HUES48 (cell line): Measurements from ENCODE around the gene KLHL29.

Experiments
- H3K27ac ChIP-seq: one replicate; pipeline ENCODE4 v1.7.0; 2013; ENCODE audit warnings: low read depth, low read length, inconsistent platforms
- H3K27me3 ChIP-seq: 2 replicates; pipeline ENCODE4 v1.6.1; 2013; ENCODE audit warnings: mild to moderate bottlenecking, low read length; ENCODE audit not compliant: control insufficient read depth, insufficient read depth
- H3K36me3 ChIP-seq: 2 replicates; pipeline ENCODE4 v1.6.1; 2013; ENCODE audit warnings: low read length; ENCODE audit not compliant: control insufficient read depth, insufficient read depth
- H3K4me1 ChIP-seq: 2 replicates; pipeline ENCODE4 v1.6.1; 2013; ENCODE audit warnings: mild to moderate bottlenecking, low read length; ENCODE audit not compliant: control insufficient read depth, insufficient read depth
- H3K4me3 ChIP-seq: 2 replicates; pipeline ENCODE4 v1.5.1; 2013; ENCODE audit warnings: mild to moderate bottlenecking, low read depth, low read length
- H3K9ac ChIP-seq: 2 replicates; pipeline ENCODE4 v1.6.1; 2013; ENCODE audit warnings: mild to moderate bottlenecking, low read depth, low read length, moderate library complexity
- H3K9me3 ChIP-seq: 2 replicates; pipeline ENCODE4 v1.6.1; 2013; ENCODE audit warnings: low read length; ENCODE audit not compliant: control insufficient read depth, insufficient read depth

KLHL29 gene

DNA sequence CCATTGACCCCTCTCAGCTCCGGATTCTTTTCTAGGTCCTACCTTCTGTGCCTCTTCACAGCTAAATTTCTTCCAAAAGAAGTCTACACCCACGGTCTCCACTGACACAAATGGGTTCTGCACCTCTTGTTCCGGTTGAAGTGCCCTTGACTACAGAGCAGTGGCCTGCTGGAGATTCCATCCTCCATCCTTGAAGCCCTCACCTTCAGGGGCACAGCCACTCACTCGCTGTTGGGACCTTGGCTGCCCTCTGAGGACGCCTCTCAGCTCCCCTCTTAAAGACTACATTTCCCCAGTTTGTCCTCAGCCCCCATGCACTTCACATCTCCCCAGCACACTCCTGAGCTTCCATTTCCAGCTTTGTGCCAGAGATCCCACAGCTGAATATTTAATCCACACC lies 315.6 kb downstream of the KLHL29 start:
- peaks cover 6% of the 10 kb centered on the region; the same call in 1 of the 2 replicates for H3K4me1 ChIP-seq
- H3K27me3 ChIP-seq: no peaks in the 10 kb centered on the region
- H3K27ac ChIP-seq: no peak overlapping the region
- no peaks in the 10 kb centered on the region for H3K36me3 ChIP-seq
- H3K4me3 ChIP-seq: no peak overlapping the region
- H3K9ac ChIP-seq: no peak overlapping the region
- H3K9me3 ChIP-seq: no peaks in the 10 kb centered on the region

- no peaks in the 10 kb centered on the region for H3K9me3 ChIP-seq
- no peaks in the 10 kb centered on the region for H3K27me3 ChIP-seq
- no peak overlapping the region for H3K9ac ChIP-seq
- no peak overlapping the region for H3K27ac ChIP-seq
- no peak overlapping the region for H3K4me3 ChIP-seq
- peaks cover 6% of the 10 kb centered on the region; the same call in 1 of the 2 replicates for H3K4me1 ChIP-seq
- H3K36me3 ChIP-seq: no peaks in the 10 kb centered on the region
These were observed 318.1 kb downstream of the KLHL29 start for GRCh38 chr2:23703037-23703582.

- Histone ChIP-seq H3K9me3 (no peaks in the 10 kb centered on the region), H3K27ac (no peak overlapping the region), H3K4me1 (peaks cover 1% of the 10 kb centered on the region; the same call in 1 of the 2 replicates), H3K4me3 (no peak overlapping the region), H3K27me3 (no peaks in the 10 kb centered on the region), H3K9ac (no peak overlapping the region), H3K36me3 (no peaks in the 10 kb centered on the region)
These were observed 318.8 kb downstream of the KLHL29 start for GRCh38 chr2:23703583-23704385.

GRCh38 chr2:23705771-23706612 lies 321.0 kb downstream of the KLHL29 start:
- Histone ChIP-seq H3K27me3 (no peaks in the 10 kb centered on the region), H3K27ac (no peak overlapping the region), H3K4me3 (no peak overlapping the region), H3K36me3 (no peaks in the 10 kb centered on the region), H3K4me1 (no peaks in the 10 kb centered on the region), H3K9ac (no peak overlapping the region), H3K9me3 (no peaks in the 10 kb centered on the region)

DNA sequence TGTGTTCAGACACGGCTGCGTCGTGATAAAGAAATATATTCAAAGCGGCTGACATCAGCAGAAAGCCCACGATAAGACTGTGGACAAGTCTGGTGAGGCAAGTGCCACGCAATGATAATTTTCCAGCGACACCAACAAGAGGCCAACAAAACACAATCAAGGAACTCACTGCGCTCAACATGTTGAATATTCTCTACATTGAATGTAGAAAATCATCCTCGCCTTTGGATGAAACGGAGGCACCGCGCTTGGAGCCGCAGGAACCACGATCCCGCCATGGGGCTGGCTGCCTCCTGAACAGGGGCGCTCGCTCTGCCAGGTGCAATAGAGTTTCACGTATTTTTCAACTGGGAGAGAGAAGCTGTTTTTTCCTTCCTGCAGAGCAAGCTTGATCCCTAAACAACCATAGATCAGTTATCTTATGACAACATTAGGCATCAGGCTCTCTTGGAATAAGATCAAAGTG lies 321.7 kb downstream of the KLHL29 start:
- Histone ChIP-seq H3K9me3 (no peaks in the 10 kb centered on the region), H3K4me3 (no peak overlapping the region), H3K27me3 (no peaks in the 10 kb centered on the region), H3K9ac (no peak overlapping the region), H3K4me1 (0 out of 2 replicates have a peak, but pooled peaks cover under 1% of the 10 kb centered on the region), H3K27ac (no peak overlapping the region), H3K36me3 (no peaks in the 10 kb centered on the region)

DNA sequence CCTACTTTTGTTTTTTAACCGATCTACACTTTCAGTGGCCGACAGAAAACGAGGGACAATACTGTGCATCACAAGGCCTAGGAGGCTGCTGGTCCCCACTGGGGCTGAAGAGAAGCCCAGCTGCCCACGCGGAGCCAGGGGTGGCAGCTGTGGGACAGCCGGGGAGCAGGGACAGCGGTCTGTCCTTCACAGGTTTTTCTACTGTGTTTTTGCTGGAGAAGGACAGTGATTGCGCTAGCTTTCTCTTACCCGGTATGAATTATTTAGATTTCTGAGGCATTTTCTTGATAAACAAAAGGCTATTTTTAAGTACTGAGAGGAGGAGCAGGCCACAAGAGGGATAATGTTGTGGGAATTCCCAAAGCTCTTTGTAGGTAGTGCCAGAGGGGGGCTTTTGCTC lies 322.1 kb downstream of the KLHL29 start:
- H3K9me3 ChIP-seq: no peaks in the 10 kb centered on the region
- H3K36me3 ChIP-seq: no peaks in the 10 kb centered on the region
- no peak overlapping the region for H3K4me3 ChIP-seq
- peaks cover 5% of the 10 kb centered on the region; the same call in 1 of the 2 replicates for H3K4me1 ChIP-seq
- no peak overlapping the region for H3K27ac ChIP-seq
- no peaks in the 10 kb centered on the region for H3K27me3 ChIP-seq
- no peak overlapping the region for H3K9ac ChIP-seq

GRCh38 chr2:23708771-23709170 lies 323.8 kb downstream of the KLHL29 start:
- H3K4me1 ChIP-seq: peaks cover 13% of the 10 kb centered on the region
- H3K27me3 ChIP-seq: no peaks in the 10 kb centered on the region
- no peak overlapping the region for H3K9ac ChIP-seq
- no peaks in the 10 kb centered on the region for H3K9me3 ChIP-seq
- H3K27ac ChIP-seq: no peak overlapping the region
- no peak overlapping the region for H3K4me3 ChIP-seq
- H3K36me3 ChIP-seq: no peaks in the 10 kb centered on the region

GRCh38 chr2:23709311-23709710 lies 324.3 kb downstream of the KLHL29 start:
- H3K9me3 ChIP-seq: no peaks in the 10 kb centered on the region
- H3K27ac ChIP-seq: no peak overlapping the region
- no peak overlapping the region for H3K9ac ChIP-seq
- H3K36me3 ChIP-seq: no peaks in the 10 kb centered on the region
- peaks cover 13% of the 10 kb centered on the region for H3K4me1 ChIP-seq
- no peaks in the 10 kb centered on the region for H3K27me3 ChIP-seq
- H3K4me3 ChIP-seq: no peak overlapping the region

GRCh38 chr2:23711979-23712755 lies 327.2 kb downstream of the KLHL29 start:
- Histone ChIP-seq H3K9me3 (no peaks in the 10 kb centered on the region), H3K4me1 (peaks cover 13% of the 10 kb centered on the region), H3K27ac (peak overlapping the region; percentile 63), H3K27me3 (no peaks in the 10 kb centered on the region), H3K36me3 (no peaks in the 10 kb centered on the region), H3K9ac (no peak overlapping the region), H3K4me3 (no peak overlapping the region)

DNA sequence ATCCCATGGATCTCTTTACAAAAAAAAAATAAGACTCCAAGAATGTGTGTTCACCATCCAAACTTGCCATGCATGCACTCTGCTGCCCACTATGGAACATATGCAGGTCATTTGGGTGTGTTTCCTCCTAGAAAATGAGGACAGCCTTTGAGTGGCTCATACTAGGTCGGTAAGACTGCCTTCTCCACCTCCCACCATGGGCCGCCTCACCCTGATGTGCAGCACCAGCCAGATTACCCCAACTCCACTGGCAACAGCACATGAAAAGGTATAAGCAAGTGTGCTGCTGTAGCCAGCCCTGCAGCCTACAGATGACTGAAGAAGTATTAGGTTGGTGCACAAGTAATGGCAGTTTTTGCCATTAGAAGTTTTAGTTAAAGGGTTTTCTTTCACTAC lies 327.8 kb downstream of the KLHL29 start:
- H3K27ac ChIP-seq: peak overlapping the region; percentile 63
- H3K4me3 ChIP-seq: no peak overlapping the region
- no peak overlapping the region for H3K9ac ChIP-seq
- H3K4me1 ChIP-seq: peaks cover 13% of the 10 kb centered on the region
- H3K27me3 ChIP-seq: no peaks in the 10 kb centered on the region
- no peaks in the 10 kb centered on the region for H3K36me3 ChIP-seq
- H3K9me3 ChIP-seq: no peaks in the 10 kb centered on the region
